CD4-positive, alpha-beta T cell treated with Interleukin-6 for 4 hours (primary cell): ENCODE data around the gene ZNF423.
"Not testable (repeated sequence)": the region's sequence is repeated elsewhere in the genome, so short reads cannot be mapped to it uniquely, and the experiment has no call there.

Experiments used
- DNase-seq: peaks from one replicate; pipeline ENCODE4 v3.0.0-alpha.2; 2020; ENCODE audit warnings: mixed read lengths

Gene ZNF423

GRCh38 chr16:49523435-49524159 is 332.3 kb downstream of the ZNF423 start:
- peak; percentile 35 for DNase-seq

DNA sequence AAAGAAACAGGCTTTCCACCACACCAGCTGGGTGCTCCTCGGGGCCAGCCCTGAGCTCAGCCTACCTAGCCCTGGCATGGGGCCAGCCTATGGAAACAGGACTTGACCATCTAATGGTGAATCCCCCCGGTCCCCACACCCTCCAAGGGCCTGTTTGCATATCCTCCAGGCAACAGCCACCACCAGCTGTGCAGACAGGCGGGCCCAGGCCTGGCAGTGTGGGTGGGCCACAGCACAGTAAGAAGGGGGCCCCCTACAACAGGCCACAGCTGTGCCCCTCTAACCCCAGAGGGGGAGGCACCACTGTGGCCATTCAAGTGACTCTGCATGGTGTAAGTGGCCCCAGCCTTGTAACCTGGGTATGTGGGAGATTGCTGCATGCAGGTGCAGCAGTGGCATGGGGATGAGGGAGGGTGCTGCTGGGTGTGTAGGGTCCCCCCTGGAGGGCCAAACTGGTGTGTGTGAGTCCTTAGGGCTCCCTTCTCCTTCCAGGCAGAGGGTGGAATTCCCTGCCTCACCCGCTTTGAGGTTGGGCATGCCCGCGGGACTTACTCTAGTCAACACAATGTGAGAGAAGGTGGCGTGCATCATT is 334.1 kb downstream of the ZNF423 start:
- no peak for DNase-seq

- no peak for DNase-seq
These were observed 335.3 kb downstream of the ZNF423 start for GRCh38 chr16:49520492-49521038.

- DNase-seq, result no peak
These were observed 336.2 kb downstream of the ZNF423 start for GRCh38 chr16:49519741-49520140.

DNA sequence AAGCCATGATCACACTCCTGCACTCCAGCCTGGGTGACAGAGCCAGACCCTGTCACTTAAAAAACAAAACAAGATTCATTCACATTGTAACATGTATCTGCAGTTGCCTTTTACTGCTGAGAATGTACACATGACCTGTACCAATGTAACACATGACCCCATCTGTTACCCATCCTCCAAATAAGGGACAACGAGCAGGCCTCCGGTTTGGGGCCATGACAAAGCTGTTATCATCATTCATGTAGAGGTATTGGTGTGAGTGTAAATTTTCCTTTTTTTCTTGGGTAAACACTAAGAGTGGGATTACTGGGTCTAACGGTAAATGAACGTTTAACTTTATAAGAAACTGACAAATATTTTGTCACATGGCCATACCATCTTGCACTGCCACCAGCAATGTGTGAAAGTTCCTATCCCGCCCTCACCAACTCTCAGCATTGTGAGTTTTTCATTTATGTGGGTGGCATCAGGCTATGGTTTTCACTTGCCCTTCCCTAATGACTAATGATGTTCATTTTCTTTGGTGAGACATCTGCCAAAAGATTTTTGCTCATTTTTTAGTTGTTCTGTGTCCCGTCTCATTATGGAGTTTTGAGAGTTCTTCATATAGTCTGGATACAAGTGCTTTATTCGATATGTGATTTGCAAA is 336.8 kb downstream of the ZNF423 start:
- no peak for DNase-seq

GRCh38 chr16:49516382-49517036 is 339.4 kb downstream of the ZNF423 start:
- no peak for DNase-seq

- DNase-seq, result no peak
These were observed 340.1 kb downstream of the ZNF423 start for GRCh38 chr16:49515861-49516260.

DNA sequence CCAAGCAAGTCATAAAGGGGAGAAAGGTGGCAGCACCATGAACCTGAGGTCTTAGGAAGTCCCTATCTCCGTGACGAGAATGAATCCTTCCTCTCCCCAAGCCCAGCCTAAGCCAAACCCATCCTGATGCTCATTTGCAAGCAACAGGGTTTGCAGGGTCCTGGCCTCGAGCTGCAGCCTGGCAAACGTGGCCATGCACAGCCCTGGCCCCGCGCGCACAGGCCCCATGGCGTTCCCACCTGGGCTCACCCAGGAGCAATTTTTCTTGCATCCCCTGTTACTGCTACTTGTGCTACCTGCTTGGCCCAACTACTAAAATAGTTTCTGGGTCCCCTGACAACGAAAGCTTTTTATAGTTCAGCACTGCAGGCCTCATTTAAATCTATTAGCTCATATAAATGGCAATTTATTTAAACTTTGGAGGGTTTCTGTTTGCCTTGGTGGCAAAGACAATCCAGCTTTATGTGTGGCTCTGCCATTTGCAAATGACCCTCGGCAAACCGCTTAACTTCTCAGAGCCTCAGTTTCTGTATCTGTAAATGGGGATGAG is 340.8 kb downstream of the ZNF423 start:
- no peak for DNase-seq

GRCh38 chr16:49514073-49514980 is 341.6 kb downstream of the ZNF423 start:
- no peak for DNase-seq

GRCh38 chr16:49513040-49513439 is 342.9 kb downstream of the ZNF423 start:
- no peak for DNase-seq

- no peak for DNase-seq
These were observed 345.1 kb downstream of the ZNF423 start for GRCh38 chr16:49510654-49511305.

DNA sequence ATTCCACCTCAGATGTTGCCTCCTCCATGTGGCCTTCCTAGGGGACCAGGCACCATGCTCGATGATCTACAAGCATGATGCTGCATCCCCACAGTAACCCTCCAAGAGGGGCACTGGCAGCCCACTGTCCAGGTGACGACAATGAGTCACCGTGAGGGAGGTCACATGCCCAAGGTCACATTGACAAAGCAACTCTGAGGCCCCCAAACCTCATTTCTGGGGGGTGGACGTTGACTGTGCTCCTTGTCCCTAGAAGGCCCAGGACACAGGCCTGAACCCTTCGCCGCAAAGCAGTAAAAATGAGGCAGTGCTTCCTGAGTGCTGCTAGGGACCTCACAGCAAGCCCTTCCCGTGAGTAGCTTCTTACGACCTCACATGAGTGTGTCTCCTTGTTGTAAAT is 345.8 kb downstream of the ZNF423 start:
- DNase-seq, result no peak

DNA sequence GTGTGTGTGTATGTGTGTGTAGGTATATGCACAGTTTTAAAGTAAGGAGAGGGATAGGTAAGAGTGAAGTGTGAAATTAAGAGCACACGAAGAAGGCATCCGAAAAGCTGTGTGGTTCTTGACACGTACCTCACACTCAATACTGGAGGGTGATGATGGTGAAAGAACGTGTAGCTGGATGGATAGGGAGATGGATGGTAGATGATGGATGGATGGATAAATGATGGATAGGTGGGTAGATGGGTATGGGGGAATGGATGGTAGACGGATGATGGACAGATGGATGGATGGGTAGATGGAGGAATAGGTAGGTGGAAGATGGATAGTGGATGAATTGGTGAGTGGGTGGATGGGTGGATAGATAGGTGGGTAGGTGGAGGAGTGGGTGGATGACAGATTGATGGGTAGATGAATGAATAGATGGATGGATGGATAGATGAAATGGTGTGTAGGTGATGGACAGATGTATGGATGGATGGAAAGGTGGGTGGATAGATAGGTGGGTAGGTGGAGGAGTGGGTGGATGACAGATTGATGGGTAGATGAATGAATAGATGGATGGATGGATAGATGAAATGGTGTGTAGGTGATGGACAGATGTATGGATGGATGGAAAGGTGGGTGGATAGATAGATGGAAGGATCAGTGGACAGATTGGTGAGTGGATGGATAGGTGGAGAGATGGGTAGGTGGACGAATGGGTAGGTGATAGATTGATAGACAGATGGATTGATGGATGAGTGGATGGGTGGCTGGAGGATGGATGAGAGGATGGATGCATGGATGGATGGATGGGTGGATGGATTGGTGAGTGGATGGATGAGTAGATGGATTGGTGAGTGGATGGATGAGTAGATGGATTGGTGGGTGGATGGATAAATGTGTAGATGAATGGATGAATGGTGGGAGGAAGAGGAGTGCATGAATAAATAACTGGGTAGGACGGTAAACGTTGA is 349.6 kb downstream of the ZNF423 start:
- DNase-seq, result not testable (repeated sequence)

GRCh38 chr16:49505556-49505955 is 350.4 kb downstream of the ZNF423 start:
- DNase-seq, result no peak

DNA sequence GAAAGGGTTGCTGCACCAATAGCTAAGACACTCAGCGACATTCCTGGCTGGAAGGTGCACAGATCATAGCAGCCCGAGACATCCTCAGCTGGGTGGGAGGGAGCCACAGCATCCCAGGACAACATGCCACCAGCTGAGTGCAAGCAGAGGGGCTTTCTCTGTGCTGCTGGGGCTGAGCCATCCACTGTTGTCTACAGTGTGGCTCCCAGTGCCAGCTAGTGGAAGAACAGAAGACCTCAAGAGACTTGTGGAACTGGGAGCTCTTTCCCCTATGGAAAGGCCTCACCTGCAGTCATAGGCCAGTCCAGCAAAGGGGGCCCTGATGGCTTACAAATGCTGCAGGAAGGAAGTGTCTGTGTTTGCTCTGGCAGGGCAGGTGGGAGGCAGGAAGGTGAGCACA is 351.3 kb downstream of the ZNF423 start:
- no peak for DNase-seq

DNA sequence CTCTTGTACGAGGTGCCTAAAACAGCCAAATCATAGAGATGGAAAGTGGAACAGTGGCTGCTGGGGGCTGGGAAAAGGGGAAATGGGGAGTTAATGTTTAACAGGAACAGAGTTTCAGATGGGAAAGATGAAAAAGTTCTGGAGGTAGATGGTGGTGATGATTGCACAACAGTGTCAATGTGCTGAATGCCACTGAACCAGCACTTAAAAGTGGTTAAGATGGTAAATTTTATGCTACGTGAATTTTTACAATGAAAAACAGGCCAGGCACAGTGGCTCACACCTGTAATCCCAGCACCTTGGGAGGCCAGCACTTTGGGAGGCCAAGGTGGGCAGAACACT is 351.9 kb downstream of the ZNF423 start:
- DNase-seq, result no peak

GRCh38 chr16:49503256-49504022 is 352.5 kb downstream of the ZNF423 start:
- DNase-seq, result no peak

DNA sequence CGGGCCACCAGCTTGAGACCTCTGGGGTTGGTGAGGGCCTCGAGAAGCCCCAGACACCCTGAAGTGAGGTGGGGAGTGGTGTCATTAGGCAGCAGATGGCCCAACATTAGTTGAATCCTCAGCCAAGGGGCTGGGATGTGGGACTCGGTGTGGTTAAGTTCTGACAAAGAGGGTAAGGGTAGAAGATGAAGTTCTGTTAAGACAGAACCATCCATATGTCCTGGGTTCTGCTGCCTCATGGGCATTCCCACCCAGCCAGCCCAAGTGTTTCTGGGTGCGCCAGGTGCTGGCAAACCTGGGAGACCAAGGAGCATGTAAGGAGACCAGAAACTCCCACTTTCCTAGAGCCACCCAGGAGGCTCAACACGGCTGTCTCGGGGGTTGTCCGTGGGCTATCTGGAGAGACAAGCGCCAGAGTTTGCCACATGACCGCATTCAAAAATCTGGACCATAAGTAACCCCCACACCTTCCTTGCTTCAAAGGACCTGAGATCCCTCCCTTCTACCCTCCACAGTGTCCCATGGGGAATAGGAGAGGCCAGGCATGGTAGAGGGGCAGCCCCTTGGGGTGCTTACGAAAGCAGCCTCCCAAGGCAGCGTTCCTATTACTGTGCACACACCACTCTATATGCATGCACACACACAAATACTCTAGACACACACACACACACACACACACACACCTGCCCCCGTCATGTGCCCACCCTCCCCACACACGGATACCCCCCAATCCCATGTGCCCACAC is 353.6 kb downstream of the ZNF423 start:
- DNase-seq, result no peak
